Esophagus squamous epithelium (tissue), 4 donors: ENCODE data around the gene ANO4.

Source experiments
- POLR2A ChIP-seq, 4 donors: fragments of 450-650 bp; IDR thresholded peaks; one replicate each; pipeline ENCODE4 v1.6.1; 2017; ENCODE audit warnings: antibody characterized with exemption in 4 of 4, mild to moderate bottlenecking in 4 of 4, moderate library complexity in 3 of 4
- TF ChIP-seq, protein P1 (sequence below), 6 experiments: fragments of 450-650 bp in 4 of 6; fragments of 200-600 bp in 2 of 6; sonication (generic) in 2 of 6; IDR thresholded peaks; one replicate each; pipeline ENCODE4 v1.5.1; 2016 to 2019; ENCODE audit warnings: antibody characterized with exemption in 6 of 6, mild to moderate bottlenecking in 4 of 6, moderate library complexity in 4 of 6

DNA sequence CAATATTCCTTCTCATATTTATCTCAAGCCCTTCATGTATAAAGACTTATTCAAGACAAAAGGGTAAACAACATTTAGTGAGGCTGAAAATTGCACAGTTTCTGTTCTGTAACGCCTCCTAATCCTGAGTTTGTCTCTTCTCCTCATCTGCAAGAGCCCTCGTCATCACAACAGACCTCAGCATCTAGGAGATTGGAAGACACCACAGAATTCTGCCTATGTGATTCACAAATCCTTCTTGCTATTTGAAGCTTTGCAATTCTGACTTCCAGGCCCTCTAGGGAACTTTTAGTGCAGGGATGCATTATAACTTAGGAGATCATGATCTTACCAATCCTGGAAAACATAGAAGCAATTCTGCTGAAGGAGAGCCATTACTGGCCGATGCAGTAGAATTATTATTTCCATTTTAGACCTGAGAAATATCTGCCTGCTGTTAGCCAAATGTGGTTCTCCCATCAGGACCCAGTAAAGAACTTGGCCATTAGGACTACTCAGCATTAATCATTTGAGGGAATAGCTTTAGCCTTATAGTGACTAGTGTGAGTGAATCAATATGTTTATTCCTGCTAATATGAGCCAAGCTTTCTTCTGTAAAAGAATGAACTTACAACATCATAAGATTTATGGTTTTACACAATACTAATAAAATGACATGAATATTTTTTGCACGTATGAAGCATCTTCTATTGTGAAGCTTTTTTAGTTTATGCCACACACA, 119.5 kb downstream of the ANO4 start:
- TF ChIP-seq, protein P1, sequence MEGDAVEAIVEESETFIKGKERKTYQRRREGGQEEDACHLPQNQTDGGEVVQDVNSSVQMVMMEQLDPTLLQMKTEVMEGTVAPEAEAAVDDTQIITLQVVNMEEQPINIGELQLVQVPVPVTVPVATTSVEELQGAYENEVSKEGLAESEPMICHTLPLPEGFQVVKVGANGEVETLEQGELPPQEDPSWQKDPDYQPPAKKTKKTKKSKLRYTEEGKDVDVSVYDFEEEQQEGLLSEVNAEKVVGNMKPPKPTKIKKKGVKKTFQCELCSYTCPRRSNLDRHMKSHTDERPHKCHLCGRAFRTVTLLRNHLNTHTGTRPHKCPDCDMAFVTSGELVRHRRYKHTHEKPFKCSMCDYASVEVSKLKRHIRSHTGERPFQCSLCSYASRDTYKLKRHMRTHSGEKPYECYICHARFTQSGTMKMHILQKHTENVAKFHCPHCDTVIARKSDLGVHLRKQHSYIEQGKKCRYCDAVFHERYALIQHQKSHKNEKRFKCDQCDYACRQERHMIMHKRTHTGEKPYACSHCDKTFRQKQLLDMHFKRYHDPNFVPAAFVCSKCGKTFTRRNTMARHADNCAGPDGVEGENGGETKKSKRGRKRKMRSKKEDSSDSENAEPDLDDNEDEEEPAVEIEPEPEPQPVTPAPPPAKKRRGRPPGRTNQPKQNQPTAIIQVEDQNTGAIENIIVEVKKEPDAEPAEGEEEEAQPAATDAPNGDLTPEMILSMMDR (IDR thresholded peaks at IDR 0.05) = no peak
- TF ChIP-seq POLR2A (IDR thresholded peaks at IDR 0.05) = no peak
